ENCODE data around the gene HSD17B8.
"Not testable (repeated sequence)": the region's sequence is repeated elsewhere in the genome, so short reads cannot be mapped to it uniquely, and the experiment has no call there.

The HSD17B8 gene

GRCh38 chr6:33217681-33218080, 13.2 kb downstream of the HSD17B8 start:
- Mint-ChIP-seq H3K27ac (no peak overlapping the region), H3K9me3 (no peaks in the 10 kb centered on the region), H3K36me3 (no peaks in the 10 kb centered on the region), H3K4me1 (peaks cover 17% of the 10 kb centered on the region), H3K4me3 (no peak overlapping the region), H3K27me3 (peaks cover 11% of the 10 kb centered on the region)

GRCh38 chr6:33226503-33227120, 22.2 kb downstream of the HSD17B8 start:
- peaks cover 12% of the 10 kb centered on the region for H3K27me3 Mint-ChIP-seq
- not testable (repeated sequence) for H3K4me1 Mint-ChIP-seq, H3K4me3 Mint-ChIP-seq, H3K9me3 Mint-ChIP-seq, H3K36me3 Mint-ChIP-seq, H3K27ac Mint-ChIP-seq

- peaks cover 6% of the 10 kb centered on the region for H3K27me3 Mint-ChIP-seq
- no peak overlapping the region for H3K4me3 Mint-ChIP-seq
- no peaks in the 10 kb centered on the region for H3K4me1 Mint-ChIP-seq
- no peaks in the 10 kb centered on the region for H3K36me3 Mint-ChIP-seq
- H3K27ac Mint-ChIP-seq = no peak overlapping the region
- H3K9me3 Mint-ChIP-seq = no peaks in the 10 kb centered on the region
Observed at GRCh38 chr6:33235221-33235634, 30.8 kb downstream of the HSD17B8 start.

GRCh38 chr6:33236328-33236727, 31.9 kb downstream of the HSD17B8 start:
- no peaks in the 10 kb centered on the region for H3K4me1 Mint-ChIP-seq
- peaks cover 6% of the 10 kb centered on the region for H3K27me3 Mint-ChIP-seq
- no peaks in the 10 kb centered on the region for H3K36me3 Mint-ChIP-seq
- H3K27ac Mint-ChIP-seq = no peak overlapping the region
- no peaks in the 10 kb centered on the region for H3K9me3 Mint-ChIP-seq
- H3K4me3 Mint-ChIP-seq = no peak overlapping the region

DNA sequence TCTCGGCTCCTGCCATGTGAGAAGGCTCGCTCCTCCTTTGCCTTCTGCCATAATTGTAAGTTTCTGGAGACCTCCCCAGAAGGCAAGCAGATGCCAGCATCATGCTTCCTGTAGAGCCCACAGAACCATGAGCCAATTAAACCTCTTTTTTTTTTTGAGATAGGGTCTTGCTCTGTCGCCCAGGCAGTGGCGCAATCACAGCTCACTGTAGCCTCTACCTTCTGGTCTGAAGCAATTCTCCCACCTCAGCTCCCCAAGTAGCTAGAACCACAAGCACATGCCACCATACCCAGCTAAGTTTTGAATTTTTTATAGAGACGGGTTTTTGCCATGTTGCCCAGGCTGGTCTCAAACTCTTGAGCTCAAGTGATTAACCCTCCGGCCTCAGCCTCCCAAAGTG, 32.4 kb downstream of the HSD17B8 start:
- Mint-ChIP-seq H3K4me3 (no peak overlapping the region), H3K27ac (no peak overlapping the region), H3K4me1 (peaks cover 3% of the 10 kb centered on the region), H3K36me3 (no peaks in the 10 kb centered on the region), H3K9me3 (no peaks in the 10 kb centered on the region), H3K27me3 (peaks cover 5% of the 10 kb centered on the region)

DNA sequence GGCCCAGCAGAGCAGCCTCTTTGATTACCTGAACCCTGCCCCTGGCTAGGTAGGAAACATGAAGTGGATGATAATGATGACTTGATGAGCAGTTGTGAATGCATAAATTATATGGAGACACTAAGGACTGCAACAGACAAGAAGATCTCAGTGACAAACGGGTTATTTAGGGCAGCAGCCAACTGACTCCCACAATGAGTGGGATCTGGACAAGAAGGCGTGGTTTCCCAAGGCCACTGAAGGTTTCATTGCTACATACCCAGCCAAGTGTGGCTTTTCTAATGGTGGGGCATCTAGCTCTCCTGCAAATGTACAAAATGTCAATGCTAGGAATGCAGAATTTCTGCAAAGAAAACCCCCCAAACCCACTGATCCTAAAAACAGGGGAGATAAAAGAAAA, 33.3 kb downstream of the HSD17B8 start:
- Mint-ChIP-seq H3K36me3 (no peaks in the 10 kb centered on the region), H3K27me3 (peaks cover 3% of the 10 kb centered on the region), H3K4me1 (peaks cover 8% of the 10 kb centered on the region), H3K4me3 (no peak overlapping the region), H3K27ac (no peak overlapping the region), H3K9me3 (no peaks in the 10 kb centered on the region)

DNA sequence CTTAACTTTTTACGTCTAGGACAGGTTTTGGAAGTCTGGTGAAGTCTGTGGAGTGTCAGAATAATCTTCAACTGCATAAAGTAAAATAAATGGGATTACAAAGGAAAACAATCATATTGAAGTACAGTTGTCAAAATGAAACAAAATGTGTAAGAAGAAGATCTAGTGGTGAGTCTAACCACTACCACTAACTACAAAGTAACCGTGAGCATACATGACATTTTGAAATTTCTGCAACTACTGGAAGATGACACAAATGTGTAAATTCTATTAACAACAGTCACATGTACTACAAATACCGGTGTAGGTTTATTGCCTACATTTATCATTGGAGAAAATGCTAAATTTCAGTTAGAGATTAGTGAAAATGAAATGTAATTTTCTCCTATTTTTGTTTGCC, 37.5 kb downstream of the HSD17B8 start:
- Mint-ChIP-seq H3K4me3 (peak overlapping the region; percentile 0), H3K27me3 (no peaks in the 10 kb centered on the region), H3K27ac (peak overlapping the region; percentile 11), H3K4me1 (peaks cover 8% of the 10 kb centered on the region), H3K36me3 (no peaks in the 10 kb centered on the region), H3K9me3 (no peaks in the 10 kb centered on the region)

- peaks cover 13% of the 10 kb centered on the region for H3K4me1 Mint-ChIP-seq
- no peak overlapping the region for H3K4me3 Mint-ChIP-seq
- H3K36me3 Mint-ChIP-seq = no peaks in the 10 kb centered on the region
- no peaks in the 10 kb centered on the region for H3K9me3 Mint-ChIP-seq
- H3K27ac Mint-ChIP-seq = no peak overlapping the region
- no peaks in the 10 kb centered on the region for H3K27me3 Mint-ChIP-seq
Observed at GRCh38 chr6:33243476-33243875, 39.0 kb downstream of the HSD17B8 start.

DNA sequence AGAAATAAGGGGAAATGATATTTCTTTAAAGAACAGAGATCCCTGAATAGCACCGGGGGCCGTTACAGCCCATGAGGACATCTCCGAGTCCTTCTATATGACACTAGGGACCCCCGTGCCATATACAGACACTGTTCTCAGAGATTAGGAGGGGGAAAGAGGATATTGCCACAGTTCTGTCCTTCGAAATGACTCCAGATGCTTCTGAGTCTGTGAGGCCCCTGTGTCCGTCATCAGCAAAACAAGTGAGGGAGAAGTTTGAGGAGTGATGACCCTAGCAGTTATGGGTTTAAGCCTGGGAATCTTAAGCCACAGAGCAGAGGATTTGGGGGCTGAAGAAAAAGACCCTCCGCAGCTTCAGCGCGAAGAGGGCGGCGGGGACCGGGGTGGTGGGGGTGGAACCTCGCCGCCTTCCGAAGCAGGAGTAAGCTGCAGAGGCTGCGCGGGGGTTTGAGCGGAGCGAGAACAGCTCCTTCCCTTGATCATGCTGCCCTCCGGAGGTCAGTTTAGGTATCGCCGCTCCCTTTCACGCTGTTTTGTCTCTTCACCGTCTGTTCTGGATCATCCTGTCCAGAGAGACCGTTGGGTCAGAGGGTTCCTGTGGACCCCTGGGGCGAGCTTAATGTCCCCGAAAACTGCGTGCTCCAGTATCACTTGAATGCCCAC, 43.7 kb downstream of the HSD17B8 start:
- Mint-ChIP-seq H3K4me3 (peak overlapping the region; percentile 91), H3K27me3 (no peaks in the 10 kb centered on the region), H3K9me3 (no peaks in the 10 kb centered on the region), H3K36me3 (peaks cover 10% of the 10 kb centered on the region), H3K27ac (peak overlapping the region; percentile 92), H3K4me1 (peaks cover 37% of the 10 kb centered on the region)

GRCh38 chr6:33248643-33248931, 44.1 kb downstream of the HSD17B8 start:
- Mint-ChIP-seq H3K27ac (peak overlapping the region; percentile 92), H3K4me3 (peak overlapping the region; percentile 91), H3K9me3 (no peaks in the 10 kb centered on the region), H3K4me1 (peaks cover 37% of the 10 kb centered on the region), H3K27me3 (no peaks in the 10 kb centered on the region), H3K36me3 (peaks cover 10% of the 10 kb centered on the region)

- H3K4me1 Mint-ChIP-seq = peaks cover 37% of the 10 kb centered on the region
- H3K4me3 Mint-ChIP-seq = peak overlapping the region; percentile 91
- H3K9me3 Mint-ChIP-seq = no peaks in the 10 kb centered on the region
- H3K27ac Mint-ChIP-seq = peak overlapping the region; percentile 92
- peaks cover 10% of the 10 kb centered on the region for H3K36me3 Mint-ChIP-seq
- H3K27me3 Mint-ChIP-seq = no peaks in the 10 kb centered on the region
Observed at GRCh38 chr6:33248932-33249731, 44.7 kb downstream of the HSD17B8 start.

DNA sequence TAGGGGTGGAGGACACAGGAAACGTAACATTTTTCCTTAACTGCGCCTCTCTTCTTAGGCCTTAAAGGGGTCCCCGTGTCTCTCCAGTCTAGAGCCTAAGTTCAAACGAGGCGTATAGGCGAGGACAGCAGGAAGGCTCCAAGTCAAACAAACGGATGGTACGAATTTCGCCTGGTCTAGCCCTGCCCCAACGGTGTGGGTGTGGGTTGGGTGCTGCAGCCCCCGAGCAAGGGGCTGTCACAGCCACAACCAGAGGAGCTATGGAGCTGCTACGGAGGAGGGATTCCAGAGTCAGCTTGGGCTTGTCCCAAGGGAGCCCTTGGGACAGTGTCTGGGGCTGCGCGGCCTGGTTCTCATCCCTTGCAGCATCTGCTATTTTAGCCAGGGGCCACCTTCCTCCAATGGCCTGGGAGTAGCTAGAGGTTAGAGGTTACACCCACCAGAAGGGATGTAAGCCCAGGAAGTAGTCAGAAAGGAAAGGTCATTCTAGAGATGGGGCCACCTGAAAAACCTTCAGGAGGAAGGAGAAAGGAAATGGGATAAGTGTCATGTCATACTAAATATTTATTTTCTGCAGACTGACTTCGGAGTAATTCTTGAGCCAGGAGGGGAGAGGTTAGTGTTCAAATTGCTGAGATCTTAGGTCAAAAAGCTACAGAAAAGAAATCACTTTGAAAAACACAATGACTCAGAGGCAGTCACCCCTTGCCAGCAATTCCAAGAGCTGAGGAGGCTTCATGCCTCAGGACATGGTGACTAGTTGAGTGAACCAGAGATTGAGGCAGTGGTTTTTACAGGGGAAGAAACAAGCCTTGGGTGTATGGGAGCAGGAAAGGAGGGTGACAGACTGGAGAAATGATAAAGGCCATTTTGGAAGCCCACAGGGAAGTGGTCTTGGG, 45.5 kb downstream of the HSD17B8 start:
- Mint-ChIP-seq H3K4me1 (peaks cover 37% of the 10 kb centered on the region), H3K36me3 (peaks cover 10% of the 10 kb centered on the region), H3K27me3 (no peaks in the 10 kb centered on the region), H3K4me3 (peak overlapping the region; percentile 91), H3K27ac (peak overlapping the region; percentile 92), H3K9me3 (no peaks in the 10 kb centered on the region)

- peak overlapping the region; percentile 92 for H3K27ac Mint-ChIP-seq
- peaks cover 10% of the 10 kb centered on the region for H3K36me3 Mint-ChIP-seq
- H3K4me3 Mint-ChIP-seq = peak overlapping the region; percentile 91
- no peaks in the 10 kb centered on the region for H3K9me3 Mint-ChIP-seq
- H3K4me1 Mint-ChIP-seq = peaks cover 37% of the 10 kb centered on the region
- no peaks in the 10 kb centered on the region for H3K27me3 Mint-ChIP-seq
Observed at GRCh38 chr6:33250731-33251130, 46.3 kb downstream of the HSD17B8 start.

GRCh38 chr6:33251395-33252012, 47.0 kb downstream of the HSD17B8 start:
- Mint-ChIP-seq H3K27me3 (no peaks in the 10 kb centered on the region), H3K4me1 (peaks cover 37% of the 10 kb centered on the region), H3K36me3 (peaks cover 10% of the 10 kb centered on the region), H3K9me3 (no peaks in the 10 kb centered on the region), H3K27ac (peak overlapping the region; percentile 13), H3K4me3 (peak overlapping the region; percentile 5)

DNA sequence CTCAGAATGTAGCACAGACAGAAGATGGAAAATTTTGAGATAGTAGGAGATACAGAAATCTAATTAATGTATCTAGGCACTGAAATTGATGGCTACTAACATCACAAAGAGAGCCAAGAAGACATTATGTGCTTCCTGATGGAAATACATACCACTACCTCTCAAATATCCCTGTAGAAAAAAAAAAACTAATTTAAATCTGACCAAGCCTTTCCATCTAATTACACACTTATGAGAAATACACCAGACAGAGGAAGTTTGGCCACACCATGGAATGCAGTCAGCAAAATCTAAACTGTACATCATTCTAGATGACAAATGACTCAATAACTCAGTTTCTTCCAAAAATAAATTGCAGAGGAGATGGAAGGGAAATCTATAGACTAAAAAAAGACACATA, 48.3 kb downstream of the HSD17B8 start:
- Mint-ChIP-seq H3K9me3 (no peaks in the 10 kb centered on the region), H3K27me3 (no peaks in the 10 kb centered on the region), H3K27ac (no peak overlapping the region), H3K4me1 (peaks cover 37% of the 10 kb centered on the region), H3K36me3 (peaks cover 10% of the 10 kb centered on the region), H3K4me3 (no peak overlapping the region)

Data from activated naive CD4-positive, alpha-beta T cell treated with anti-CD3 and anti-CD28 coated beads, Interleukin-2, amount 50 U/mL, for 24 hours (primary cell).